ENCODE measurements around the gene MAEA. TPM values are rescaled to one million over a fixed set of nuclear protein-coding genes. Genes with fewer than 3 reads are reported as not detected.

MAEA gene
- total and polyA plus RNA-seq, 2 experiments from 2014 or later, result 49.8 to 99.0 TPM

GRCh38 chr4:1328267-1329155, 38.8 kb downstream of the MAEA start:
- Mint-ChIP-seq H3K36me3 (ENCODE audit: low read depth) (peaks cover 14% of the 10 kb centered on the region; the same call in 2 of the 3 replicates), H3K27me3 (ENCODE audit: insufficient read depth, low read depth, poor library complexity) (peaks cover 6% of the 10 kb centered on the region), H3K27ac (no peak overlapping the region), H3K4me3 (no peak overlapping the region), H3K4me1 (no peaks in the 10 kb centered on the region), H3K9me3 (no peaks in the 10 kb centered on the region)
- H3K27me3 ChIP-seq (ENCODE audit: insufficient read depth), result no peaks in the 10 kb centered on the region
- no peak for ATAC-seq
- no peaks in the 10 kb centered on the region; the same call in 1 of the 2 replicates for H4K20me1 ChIP-seq (replicated peaks; ENCODE audit: insufficient read depth)
- no peak overlapping the region for H3K4me2 ChIP-seq
- no peak for DNase-seq (ENCODE audit: low spot score)
- no peak overlapping the region for H3K27ac ChIP-seq (ENCODE audit: low read depth)
- no peaks in the 10 kb centered on the region for H3F3A ChIP-seq (replicated peaks; ENCODE audit: low read depth)
- no peak overlapping the region for H2AFZ ChIP-seq
- 0 out of 2 replicates have a peak, but pooled peaks cover 8% of the 10 kb centered on the region for H3K79me2 ChIP-seq (replicated peaks; ENCODE audit: insufficient read depth)
- no peaks in the 10 kb centered on the region for H3K4me1 ChIP-seq (ENCODE audit: insufficient read depth)
- H3K36me3 ChIP-seq (ENCODE audit: insufficient read depth), result 0 out of 2 replicates have a peak, but pooled peaks cover under 1% of the 10 kb centered on the region
- no peak for TF ChIP-seq CREB1 (CRISPR knock-in tag; IDR thresholded peaks at IDR 0.05; ENCODE audit: low read depth)
- no peak for TF ChIP-seq EZH2phosphoT487 (IDR thresholded peaks at IDR 0.05; ENCODE audit: unreplicated experiment)
- TF ChIP-seq ZNF114 (CRISPR knock-in tag; IDR thresholded peaks at IDR 0.05), result no peak
- no peak for TF ChIP-seq EZH2 (IDR thresholded peaks at IDR 0.05; ENCODE audit: low read depth, unreplicated experiment)
- no peak for TF ChIP-seq REST (IDR thresholded peaks at IDR 0.05; ENCODE audit: unreplicated experiment)
- no peak for TF ChIP-seq NANOG (IDR thresholded peaks at IDR 0.05; ENCODE audit: borderline replicate concordance)
- TF ChIP-seq CTCF (conservative IDR thresholded peaks at IDR 0.05; ENCODE audit: low read depth in 2 of 2), result no peak
- TF ChIP-seq POLR2AphosphoS5 (IDR thresholded peaks at IDR 0.05; ENCODE audit: low read depth), result no peak
- TF ChIP-seq STAT1 (IDR thresholded peaks at IDR 0.05; ENCODE audit: unreplicated experiment), result no peak
- TF ChIP-seq JUNB (IDR thresholded peaks at IDR 0.05; ENCODE audit: unreplicated experiment), result no peak
- no peak for TF ChIP-seq ZNF331 (CRISPR knock-in tag; IDR thresholded peaks at IDR 0.05; ENCODE audit: low read depth)
- no peak for TF ChIP-seq ZNF462 (CRISPR knock-in tag; IDR thresholded peaks at IDR 0.05)
- TF ChIP-seq ETS1 (IDR thresholded peaks at IDR 0.05), result no peak
- H3K4me3 ChIP-seq, result no peak overlapping the region
- no peaks in the 10 kb centered on the region for H3K9me2 ChIP-seq (ENCODE audit: insufficient read depth)
